HG03064 (cell line): ENCODE results near the gene CD151.

Experiments used
- ATAC-seq: cut with Tn5 transposase; IDR thresholded peaks from one replicate; pipeline ENCODE4 v1.9.1; 2021; ENCODE audit warnings: low read depth; ENCODE audit not compliant: unreplicated experiment

The CD151 gene

DNA sequence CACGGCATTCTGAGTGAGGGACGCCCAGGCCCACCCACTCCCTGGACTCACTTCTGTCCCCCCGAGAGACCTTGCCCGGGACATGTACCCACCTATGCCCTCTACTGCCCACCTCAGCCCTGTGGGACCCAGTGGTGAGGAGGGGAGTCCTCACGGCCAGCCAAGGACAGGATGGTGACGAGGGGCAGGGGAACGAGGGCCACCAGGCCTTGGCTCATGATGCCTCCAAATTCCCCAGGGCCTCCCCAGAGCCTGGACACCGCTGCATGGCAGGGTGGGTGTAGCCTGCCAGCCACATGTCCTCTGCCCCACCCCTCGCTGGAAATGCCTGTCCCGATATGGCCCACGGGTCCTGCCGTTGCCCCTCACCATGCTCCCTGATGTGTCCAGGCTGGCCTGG is 36.0 kb downstream of the CD151 start:
- no peak for ATAC-seq

DNA sequence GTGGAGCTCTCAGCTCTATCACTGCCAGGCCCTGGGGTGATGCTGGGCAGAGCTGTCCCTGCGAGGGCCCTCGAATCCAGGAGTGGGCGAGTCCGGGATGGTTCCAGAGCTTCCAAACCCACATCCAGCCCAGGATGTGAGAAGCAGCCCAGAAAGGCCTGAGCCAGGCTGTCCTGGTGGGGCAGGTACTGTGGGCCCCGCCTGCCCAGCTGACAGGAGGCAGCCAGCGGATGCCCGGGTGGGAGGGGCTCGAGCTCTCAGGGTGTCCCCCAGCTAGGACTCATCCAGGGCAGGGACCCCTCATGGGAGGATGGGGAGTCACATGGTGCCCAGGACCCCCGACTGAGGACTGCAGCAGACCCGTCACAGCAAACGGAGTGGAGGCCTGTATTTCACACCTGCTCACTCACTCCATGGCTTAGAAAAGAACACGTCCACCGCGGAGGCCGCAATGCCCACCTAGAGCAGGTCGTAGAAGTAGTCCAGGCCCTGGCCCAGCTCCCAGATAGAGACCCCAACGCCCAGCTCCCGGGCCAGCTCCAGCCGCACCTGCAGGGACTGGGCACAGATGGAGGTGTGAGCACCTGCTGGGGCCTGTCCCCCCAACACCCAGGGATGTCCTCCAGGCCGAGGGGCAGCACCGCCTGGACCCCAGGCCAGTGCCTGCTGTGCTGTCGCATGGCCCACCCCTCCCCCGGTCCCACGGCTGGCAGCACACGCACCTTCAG is 36.8 kb downstream of the CD151 start:
- ATAC-seq, result no peak

GRCh38 chr11:870127-870413 is 37.3 kb downstream of the CD151 start:
- no peak for ATAC-seq

DNA sequence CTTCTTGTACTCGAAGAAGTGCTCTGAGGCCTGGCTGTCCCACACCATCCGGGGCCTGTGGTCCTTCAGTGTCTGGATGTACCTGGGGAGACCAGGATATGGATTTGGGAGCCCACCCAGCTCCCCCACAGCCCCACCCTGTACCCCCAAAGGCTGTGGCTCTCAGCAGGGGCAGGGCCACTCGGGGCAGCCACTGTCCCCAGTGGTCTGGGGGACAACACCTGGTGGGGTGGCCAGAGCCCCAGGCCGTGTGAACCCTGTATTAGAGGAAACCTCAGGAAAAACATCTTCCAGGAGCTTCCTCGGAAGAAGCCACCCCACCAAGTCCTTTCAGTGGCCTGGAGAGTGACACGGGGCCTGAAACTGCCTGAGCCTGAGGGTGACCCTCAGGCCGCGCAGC is 37.7 kb downstream of the CD151 start:
- ATAC-seq, result no peak

DNA sequence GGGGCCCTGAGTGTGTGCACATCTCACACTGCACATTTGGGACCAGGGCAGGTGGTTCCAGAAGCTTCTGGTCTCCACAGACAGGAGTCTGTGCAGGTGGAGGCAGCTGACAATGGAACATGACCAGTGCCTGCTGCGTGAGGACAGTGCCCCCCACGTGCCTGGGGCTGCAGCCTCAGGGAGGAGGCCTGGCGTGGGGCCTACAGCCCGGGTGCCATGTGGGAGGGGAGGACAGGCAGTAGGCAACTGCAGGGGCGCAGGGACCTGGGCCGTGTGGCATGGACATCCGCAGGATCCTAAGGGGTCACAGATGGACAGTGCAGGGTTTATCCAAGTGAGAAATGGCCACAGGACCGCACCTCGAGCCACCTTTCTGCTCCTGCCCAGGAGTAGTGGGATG is 38.7 kb downstream of the CD151 start:
- ATAC-seq, result no peak

GRCh38 chr11:872799-873198 is 40.0 kb downstream of the CD151 start:
- ATAC-seq, result no peak

DNA sequence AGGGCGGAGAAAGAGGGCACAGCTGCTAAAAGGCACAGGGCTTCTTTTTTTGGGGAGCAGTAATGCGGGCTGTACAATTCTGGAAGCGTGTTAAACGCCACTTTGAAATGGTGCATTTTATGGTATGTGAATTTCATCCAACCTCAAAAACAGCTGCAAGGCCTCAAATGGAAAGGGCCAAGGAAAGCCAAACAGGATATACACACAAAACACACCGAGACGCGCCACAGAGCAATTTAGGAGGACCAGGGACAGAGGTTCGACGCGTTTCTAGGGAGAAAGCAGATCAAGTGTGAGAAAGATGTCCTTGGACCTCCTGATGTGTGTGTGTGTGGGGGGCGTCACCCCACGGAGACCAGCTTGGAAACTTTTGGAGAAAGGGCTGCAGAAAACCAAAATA is 41.0 kb downstream of the CD151 start:
- no peak for ATAC-seq

DNA sequence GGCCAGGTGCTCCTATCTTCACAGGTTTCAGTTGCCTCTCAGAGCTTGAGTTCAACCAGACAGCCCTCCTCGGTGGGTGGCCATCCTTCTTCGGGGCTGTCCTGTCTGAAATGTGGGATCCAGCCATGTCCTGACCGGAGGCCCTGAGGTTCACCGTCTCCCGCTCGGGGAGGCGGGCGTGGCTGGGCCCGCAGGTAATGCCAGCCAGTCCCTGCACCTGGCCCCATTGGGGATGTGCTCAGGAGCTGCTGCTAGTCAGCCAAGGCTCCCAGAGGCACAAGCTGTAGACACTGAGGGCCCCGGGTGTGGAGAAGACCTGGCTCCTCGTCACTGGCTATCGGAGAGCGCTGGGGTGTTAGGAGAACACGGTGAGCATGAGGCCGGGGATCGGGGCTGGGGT is 42.5 kb downstream of the CD151 start:
- no peak for ATAC-seq

DNA sequence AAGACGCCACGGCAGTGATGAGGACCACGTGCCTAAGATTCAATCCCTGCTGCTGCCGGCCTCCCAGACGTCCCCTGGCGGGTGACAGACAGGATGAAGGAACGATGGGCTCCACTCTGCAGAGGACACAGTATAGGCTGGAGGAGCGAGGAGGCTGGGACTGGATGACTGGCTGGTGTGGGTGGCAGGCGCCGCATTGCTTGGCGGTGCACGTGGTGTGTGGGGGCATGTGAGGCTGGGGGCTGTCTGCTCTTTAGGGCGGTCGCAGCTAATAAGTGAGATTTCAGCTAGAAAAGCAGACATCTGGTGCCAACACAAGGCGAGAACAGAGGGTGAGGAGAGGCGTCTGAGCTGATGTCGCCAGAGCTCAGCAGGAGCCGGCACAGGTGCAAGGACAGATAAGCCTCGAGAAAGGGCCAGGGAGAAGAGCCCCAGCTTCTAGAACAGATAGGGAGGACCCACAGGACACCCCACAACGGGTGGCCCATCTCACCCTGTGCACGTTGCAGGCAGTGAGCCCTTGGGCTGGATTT is 43.1 kb downstream of the CD151 start:
- ATAC-seq, result no peak

DNA sequence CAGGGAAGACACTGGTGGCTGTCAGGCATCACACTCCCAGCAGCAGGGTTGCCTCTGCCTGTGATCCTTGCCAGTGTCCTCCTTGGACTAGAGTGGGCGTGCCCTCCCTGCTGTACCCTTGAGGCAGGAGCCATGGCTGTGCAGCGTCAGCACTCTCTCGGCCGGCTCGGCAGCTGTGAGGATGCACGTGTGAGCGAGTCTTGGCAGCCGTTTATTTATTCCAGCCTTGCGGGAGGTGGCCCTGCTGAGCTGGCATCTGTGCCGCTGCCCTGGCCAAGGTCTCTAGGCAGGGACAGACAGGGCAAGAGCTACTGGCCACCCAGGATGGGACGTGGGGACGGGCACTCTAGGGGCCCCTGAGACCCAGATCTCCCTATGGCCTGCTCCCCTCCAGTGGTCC is 43.8 kb downstream of the CD151 start:
- ATAC-seq, result no peak

GRCh38 chr11:877565-877964 is 44.8 kb downstream of the CD151 start:
- no peak for ATAC-seq

DNA sequence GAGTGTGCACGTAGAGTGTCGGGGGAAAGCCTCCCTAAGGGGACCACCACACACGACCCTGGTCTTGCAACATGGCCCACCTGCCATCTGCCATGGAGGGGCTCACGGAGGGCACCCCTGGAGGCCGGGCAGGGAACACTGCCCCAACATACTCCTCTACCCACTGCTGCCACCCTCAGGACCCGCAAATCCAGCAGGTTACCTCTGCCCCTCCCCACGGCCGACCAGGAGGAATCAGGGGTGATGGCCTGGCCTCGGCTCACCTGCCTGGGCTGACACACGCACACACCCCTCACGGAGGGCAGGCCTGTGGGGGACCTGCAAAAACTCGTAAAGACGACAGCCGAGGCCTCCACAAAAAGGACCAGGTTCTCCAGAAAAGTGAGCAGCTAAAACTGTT is 47.7 kb downstream of the CD151 start:
- ATAC-seq, result no peak

- no peak for ATAC-seq
Observed at GRCh38 chr11:882596-882995, 49.8 kb downstream of the CD151 start.

DNA sequence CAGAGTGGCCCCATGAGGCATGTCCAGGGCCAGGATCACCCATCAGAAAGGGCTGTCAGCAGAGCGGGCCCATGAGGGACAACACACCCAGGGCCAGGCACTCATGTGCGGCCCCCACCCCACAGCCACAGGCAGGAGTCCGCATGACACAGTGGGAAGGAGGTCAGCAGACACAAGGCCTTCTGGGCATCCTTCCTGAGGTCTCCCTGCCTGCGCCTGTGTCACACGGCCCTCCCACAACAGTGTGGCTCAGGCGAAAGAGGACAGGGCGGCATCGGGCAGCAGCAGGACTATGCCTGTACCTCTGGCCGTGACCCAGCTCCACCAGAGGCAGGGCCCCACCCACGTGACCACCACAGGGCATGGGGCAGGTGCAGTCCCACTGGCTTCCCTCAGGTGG is 50.8 kb downstream of the CD151 start:
- no peak for ATAC-seq

DNA sequence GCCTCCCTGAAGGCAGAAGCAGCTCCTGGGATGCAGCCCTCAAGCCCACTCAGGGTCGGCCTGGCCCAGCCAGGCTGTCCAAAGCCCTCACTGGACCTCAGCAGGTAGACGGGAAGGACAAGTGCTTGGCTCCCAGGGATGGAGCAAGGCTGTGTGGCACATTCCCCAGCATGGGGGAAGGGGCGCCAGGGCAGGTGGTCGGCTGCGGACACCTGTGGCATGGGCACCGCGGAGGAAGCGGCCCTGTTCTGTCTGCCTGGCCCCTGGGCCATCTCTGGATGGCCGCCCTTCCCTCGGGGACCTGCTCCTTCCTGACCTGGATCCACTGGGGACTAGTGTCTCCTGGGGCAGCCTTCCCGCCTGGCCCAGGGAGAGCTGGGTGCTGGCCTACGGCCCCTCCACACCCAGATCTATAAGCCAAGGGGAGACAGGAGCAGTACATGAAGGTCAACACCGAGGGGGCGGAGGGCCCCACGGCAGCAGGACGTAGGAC is 51.9 kb downstream of the CD151 start:
- no peak for ATAC-seq

DNA sequence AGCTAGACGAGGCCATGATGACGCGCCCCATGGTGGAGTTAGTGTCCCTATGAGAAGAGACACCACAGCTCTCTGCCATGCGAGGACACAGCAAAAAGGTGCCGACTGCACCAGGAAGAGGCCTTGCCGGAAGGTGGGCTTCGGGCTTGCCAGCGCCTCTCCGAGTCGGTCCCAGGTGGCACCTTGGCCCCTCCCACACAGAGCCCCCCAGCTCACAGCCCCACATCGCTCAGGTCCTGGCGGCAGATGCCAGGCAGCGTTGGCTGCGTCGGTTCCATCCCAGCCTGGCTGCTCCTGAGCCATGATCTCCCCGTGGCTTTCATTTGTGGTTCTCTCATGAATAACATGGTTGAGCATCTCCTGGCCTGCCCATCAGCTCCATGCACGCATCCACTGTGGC is 53.8 kb downstream of the CD151 start:
- ATAC-seq, result no peak

DNA sequence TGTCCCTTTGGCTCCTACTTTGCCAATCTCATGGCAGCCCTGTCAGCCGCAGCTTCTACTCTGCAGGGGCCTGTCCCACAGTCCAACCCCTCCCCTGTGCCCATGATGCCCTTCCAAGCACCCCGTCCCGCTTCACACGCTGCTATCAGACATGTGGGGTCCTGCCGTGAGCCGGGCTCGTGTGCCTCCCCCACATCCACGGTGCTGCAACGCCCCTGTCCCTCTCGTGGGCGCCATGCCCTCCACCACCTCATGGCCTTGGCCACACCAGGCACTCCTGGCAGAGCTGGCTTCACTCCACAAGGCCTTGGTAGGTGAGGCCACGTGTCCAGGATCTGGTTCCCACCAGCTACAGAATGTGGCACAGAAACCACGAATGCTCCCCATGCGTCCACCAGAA is 54.8 kb downstream of the CD151 start:
- no peak for ATAC-seq
